Effector memory CD4-positive, alpha-beta T cell (primary cell): ENCODE measurements around the gene PDE4D.

ENCODE experiments used
- DNase-seq, 3 donors: peaks; one replicate each; pipeline ENCODE4 v3.0.0-alpha.2; 2020
- H3K27ac ChIP-seq: 2 replicates; pipeline ENCODE4 v1.7.0; 2013; ENCODE audit warnings: mild to moderate bottlenecking, low read length, moderate library complexity; ENCODE audit not compliant: insufficient read depth, poor library complexity, severe bottlenecking
- H3K27me3 ChIP-seq: replicated peaks from 2 replicates; pipeline ENCODE4 v1.7.0; 2013; ENCODE audit warnings: mild to moderate bottlenecking, low read length; ENCODE audit not compliant: insufficient read depth, control insufficient read depth, poor library complexity, severe bottlenecking
- H3K36me3 ChIP-seq: 2 replicates; pipeline ENCODE4 v1.7.0; 2013; ENCODE audit warnings: mild to moderate bottlenecking, low read length, moderate library complexity; ENCODE audit not compliant: control insufficient read depth, insufficient read depth
- H3K4me1 ChIP-seq: 2 replicates; pipeline ENCODE4 v1.7.0; 2013; ENCODE audit warnings: low read length, mild to moderate bottlenecking; ENCODE audit not compliant: control insufficient read depth, insufficient read depth, poor library complexity, severe bottlenecking
- H3K4me3 ChIP-seq: 2 replicates; pipeline ENCODE4 v1.7.0; 2013; ENCODE audit warnings: low read length, low read depth, mild to moderate bottlenecking; ENCODE audit not compliant: insufficient read depth, poor library complexity, severe bottlenecking
- H3K9me3 ChIP-seq: 2 replicates; pipeline ENCODE4 v1.7.0; 2013; ENCODE audit warnings: mild to moderate bottlenecking, low read length, moderate library complexity; ENCODE audit not compliant: control insufficient read depth

PDE4D gene

GRCh38 chr5:59042201-59043055 is 851.1 kb downstream of the PDE4D start:
- Histone ChIP-seq H3K4me1 (peaks cover 10% of the 10 kb centered on the region), H3K27ac (no peak overlapping the region)

DNA sequence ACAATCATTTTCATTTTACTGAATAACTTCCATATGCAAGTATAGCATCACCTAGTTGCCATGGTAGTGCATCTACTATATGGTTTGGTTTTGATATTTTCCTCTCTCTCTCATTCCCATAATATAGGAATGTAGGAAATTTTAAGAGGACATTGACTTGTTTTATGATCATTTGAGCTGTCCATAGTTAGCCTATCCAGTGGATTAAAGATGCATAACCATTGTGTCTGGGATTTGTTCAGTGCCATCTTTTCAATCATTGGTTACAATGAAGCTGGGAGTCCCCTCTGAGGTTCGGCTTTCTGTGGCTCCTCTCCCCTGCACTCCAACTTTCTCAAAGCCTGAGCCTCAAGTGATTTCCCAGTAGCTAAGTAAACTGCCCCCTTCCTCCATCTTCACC is 852.2 kb downstream of the PDE4D start:
- no peak overlapping the region for H3K27ac ChIP-seq
- no peaks in the 10 kb centered on the region for H3K27me3 ChIP-seq
- H3K4me3 ChIP-seq = no peak overlapping the region
- no peaks in the 10 kb centered on the region for H3K36me3 ChIP-seq
- no peak for DNase-seq
- peaks cover 10% of the 10 kb centered on the region for H3K4me1 ChIP-seq
- H3K9me3 ChIP-seq = no peaks in the 10 kb centered on the region

More at GRCh38 chr5:59042201-59043055, 851.1 kb downstream of the PDE4D start:
- Histone ChIP-seq H3K9me3 (no peaks in the 10 kb centered on the region), H3K27me3 (no peaks in the 10 kb centered on the region), H3K4me3 (no peak overlapping the region), H3K36me3 (no peaks in the 10 kb centered on the region)
- DNase-seq = no peak

DNA sequence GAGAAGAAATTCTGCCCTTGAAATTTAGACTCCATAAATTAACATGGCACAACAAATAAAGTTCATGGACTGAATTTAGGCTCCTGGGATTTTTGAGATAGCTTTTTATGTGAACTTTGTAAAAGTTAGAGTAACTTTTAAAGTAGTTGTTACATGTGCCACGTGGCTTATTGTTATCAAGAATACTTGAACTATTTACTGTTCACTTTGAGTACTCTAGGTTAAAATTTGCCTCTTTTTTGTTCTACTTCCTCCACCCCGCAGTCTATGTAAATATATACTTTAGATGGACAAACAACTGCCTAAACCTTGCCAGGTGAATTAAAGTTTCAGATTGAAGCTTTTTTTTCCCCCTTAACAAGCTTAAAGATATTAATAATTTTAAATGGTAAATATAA is 852.7 kb downstream of the PDE4D start:
- no peaks in the 10 kb centered on the region for H3K27me3 ChIP-seq
- no peaks in the 10 kb centered on the region for H3K9me3 ChIP-seq
- peaks cover 10% of the 10 kb centered on the region for H3K4me1 ChIP-seq
- H3K4me3 ChIP-seq = no peak overlapping the region
- no peak for DNase-seq
- H3K36me3 ChIP-seq = no peaks in the 10 kb centered on the region
- H3K27ac ChIP-seq = no peak overlapping the region

- Histone ChIP-seq H3K4me1 (peaks cover 10% of the 10 kb centered on the region), H3K4me3 (peak overlapping the region; percentile 97), H3K27me3 (no peaks in the 10 kb centered on the region), H3K9me3 (no peaks in the 10 kb centered on the region), H3K27ac (peak overlapping the region; percentile 87), H3K36me3 (no peaks in the 10 kb centered on the region)
- DNase-seq = no peak
These were observed 853.3 kb downstream of the PDE4D start for GRCh38 chr5:59040024-59040803.

- peak; percentile 75 to 87 (median 84) for DNase-seq
- peaks cover 15% of the 10 kb centered on the region for H3K4me1 ChIP-seq
- H3K27ac ChIP-seq = peak overlapping the region; percentile 87
These were observed 854.1 kb downstream of the PDE4D start for GRCh38 chr5:59039296-59040023.

GRCh38 chr5:59038798-59039295 is 854.7 kb downstream of the PDE4D start:
- peak overlapping the region; percentile 87 for H3K27ac ChIP-seq
- H3K4me1 ChIP-seq = peaks cover 15% of the 10 kb centered on the region
- H3K9me3 ChIP-seq = no peaks in the 10 kb centered on the region
- no peaks in the 10 kb centered on the region for H3K36me3 ChIP-seq
- DNase-seq = no peak
- H3K4me3 ChIP-seq = peak overlapping the region; percentile 97
- no peaks in the 10 kb centered on the region for H3K27me3 ChIP-seq

More at GRCh38 chr5:59039296-59040023, 854.1 kb downstream of the PDE4D start:
- H3K4me3 ChIP-seq = peak overlapping the region; percentile 97
- H3K27me3 ChIP-seq = no peaks in the 10 kb centered on the region
- H3K9me3 ChIP-seq = no peaks in the 10 kb centered on the region
- no peaks in the 10 kb centered on the region for H3K36me3 ChIP-seq

DNA sequence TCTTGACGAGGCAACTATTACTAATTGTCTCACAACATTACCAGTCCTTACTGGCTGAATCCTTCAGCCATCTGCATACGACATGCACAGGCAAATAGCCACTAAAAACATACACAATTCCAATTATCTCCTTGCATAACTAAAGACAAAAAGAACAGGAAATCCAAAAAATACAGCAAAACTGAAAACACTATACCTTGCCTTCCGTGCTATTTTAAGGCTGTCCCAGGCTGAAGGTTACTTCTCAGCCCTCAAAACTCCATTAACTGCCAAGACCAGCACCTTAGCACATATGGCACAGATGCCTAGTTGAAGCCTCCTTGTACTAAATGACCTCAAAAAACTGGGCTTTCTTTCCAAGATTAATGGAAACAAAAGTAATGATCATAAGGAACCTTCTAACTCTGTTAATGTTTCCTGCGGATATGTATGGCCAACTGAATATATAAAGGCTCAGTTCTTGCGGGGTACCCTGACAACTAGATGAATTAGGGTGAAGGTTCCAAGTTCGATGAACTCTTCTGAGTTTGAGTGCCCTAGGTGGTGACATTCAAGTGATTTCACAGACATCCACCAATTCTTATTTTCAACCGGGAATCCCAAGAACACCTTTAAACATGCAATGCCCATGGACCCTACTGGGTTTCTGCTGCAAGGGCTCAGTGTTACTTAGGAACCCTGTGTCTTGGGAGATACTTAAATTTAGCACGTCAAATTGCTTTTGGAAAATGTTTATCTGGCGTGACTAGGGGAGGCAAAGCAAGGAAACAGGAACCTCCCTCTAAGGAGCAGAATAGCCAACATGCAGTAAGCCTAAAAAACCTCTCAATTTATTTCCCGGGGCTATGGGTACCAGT is 855.4 kb downstream of the PDE4D start:
- peak overlapping the region; percentile 87 for H3K27ac ChIP-seq
- H3K36me3 ChIP-seq = no peaks in the 10 kb centered on the region
- no peak for DNase-seq
- H3K4me3 ChIP-seq = peak overlapping the region; percentile 97
- no peaks in the 10 kb centered on the region for H3K9me3 ChIP-seq
- H3K4me1 ChIP-seq = peaks cover 15% of the 10 kb centered on the region
- no peaks in the 10 kb centered on the region for H3K27me3 ChIP-seq

GRCh38 chr5:59037453-59037852 is 856.1 kb downstream of the PDE4D start:
- no peaks in the 10 kb centered on the region for H3K27me3 ChIP-seq
- no peaks in the 10 kb centered on the region for H3K9me3 ChIP-seq
- no peak for DNase-seq
- peak overlapping the region; percentile 87 for H3K27ac ChIP-seq
- peaks cover 15% of the 10 kb centered on the region for H3K4me1 ChIP-seq
- peak overlapping the region; percentile 97 for H3K4me3 ChIP-seq
- no peaks in the 10 kb centered on the region for H3K36me3 ChIP-seq

- no peaks in the 10 kb centered on the region for H3K9me3 ChIP-seq
- peak overlapping the region; percentile 97 for H3K4me3 ChIP-seq
- H3K27ac ChIP-seq = peak overlapping the region; percentile 43
- peaks cover 15% of the 10 kb centered on the region for H3K4me1 ChIP-seq
- DNase-seq = no peak
- no peaks in the 10 kb centered on the region for H3K36me3 ChIP-seq
- no peaks in the 10 kb centered on the region for H3K27me3 ChIP-seq
These were observed 856.5 kb downstream of the PDE4D start for GRCh38 chr5:59037041-59037440.
